ENCODE measurements around the gene OXCT2.
A peak's percentile ranks its signal among the peaks of the same experiment; 100 is the strongest.

OXCT2 gene

GRCh38 chr1:39761557-39762260 is 9.4 kb downstream of the OXCT2 start:
- no peak for DNase-seq

GRCh38 chr1:39761016-39761415 is 10.1 kb downstream of the OXCT2 start:
- DNase-seq, result no peak

- no peak for DNase-seq
Observed at GRCh38 chr1:39760074-39761008, 10.8 kb downstream of the OXCT2 start.

GRCh38 chr1:39759436-39759726 is 11.8 kb downstream of the OXCT2 start:
- no peak for DNase-seq

GRCh38 chr1:39758556-39759435 is 12.4 kb downstream of the OXCT2 start:
- DNase-seq, result no peak

GRCh38 chr1:39757501-39757900 is 13.6 kb downstream of the OXCT2 start:
- DNase-seq, result no peak

- DNase-seq, result no peak
Observed at GRCh38 chr1:39755965-39756659, 15.0 kb downstream of the OXCT2 start.

GRCh38 chr1:39754906-39755504 is 16.1 kb downstream of the OXCT2 start:
- no peak for DNase-seq

GRCh38 chr1:39754026-39754570 is 17.1 kb downstream of the OXCT2 start:
- no peak for DNase-seq

- DNase-seq, result no peak
Observed at GRCh38 chr1:39753132-39754025, 17.8 kb downstream of the OXCT2 start.

GRCh38 chr1:39752703-39753102 is 18.4 kb downstream of the OXCT2 start:
- no peak for DNase-seq

- DNase-seq, result no peak
Observed at GRCh38 chr1:39751595-39751994, 19.6 kb downstream of the OXCT2 start.

- no peak for DNase-seq
Observed at GRCh38 chr1:39745016-39745670, 26.0 kb downstream of the OXCT2 start.

- peak; percentile 87 for DNase-seq
Observed at GRCh38 chr1:39738622-39739366, 32.4 kb downstream of the OXCT2 start, which contains the start of gene PPIE. Gene PPIE, plus strand, starts transcription at chr1:39738882. Its CDS starts 19 bp downstream, at chr1:39738901.

- no peak for DNase-seq
Observed at GRCh38 chr1:39737546-39738169, 33.5 kb downstream of the OXCT2 start.

GRCh38 chr1:39735731-39736130 is 35.4 kb downstream of the OXCT2 start:
- DNase-seq, result no peak

- no peak for DNase-seq
Observed at GRCh38 chr1:39733161-39733560, 38.0 kb downstream of the OXCT2 start.

- DNase-seq, result no peak
Observed at GRCh38 chr1:39732730-39733129, 38.4 kb downstream of the OXCT2 start.

- no peak for DNase-seq
Observed at GRCh38 chr1:39729842-39730241, 41.3 kb downstream of the OXCT2 start.

Measured in GDM1 (cell line).